ENCODE data around the gene CSMD2.

The CSMD2 gene

DNA sequence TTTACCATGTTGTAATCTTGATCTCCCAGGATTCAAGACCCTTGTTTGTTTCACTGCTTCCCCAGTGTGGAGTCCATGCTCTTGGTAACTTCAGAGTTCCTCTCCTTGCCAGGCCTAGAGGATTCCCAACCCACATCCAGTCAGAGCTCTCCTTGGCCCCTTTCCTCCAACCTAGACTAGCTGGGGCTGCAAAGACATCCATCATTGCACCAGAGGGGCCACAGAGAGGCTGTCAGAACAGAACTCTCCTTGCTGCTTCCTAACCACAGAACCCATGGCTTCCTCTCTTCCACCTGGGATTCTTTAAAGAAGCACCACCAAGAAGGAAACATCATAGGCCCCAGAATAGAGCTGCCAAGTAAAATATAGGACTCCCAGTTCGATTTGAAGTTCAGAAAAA lies 220.2 kb downstream of the CSMD2 start:
- DNase-seq (ENCODE audit: low spot score in 2 of 2) = no peak
- Mint-ChIP-seq H3K4me1 (no peaks in the 10 kb centered on the region), H3K27me3 (no peaks in the 10 kb centered on the region), H3K9me3 (no peaks in the 10 kb centered on the region), H3K4me3 (no peak overlapping the region), H3K27ac (no peak overlapping the region), H3K36me3 (no peaks in the 10 kb centered on the region)
- no peak for ATAC-seq (ENCODE audit: low read depth)

DNA sequence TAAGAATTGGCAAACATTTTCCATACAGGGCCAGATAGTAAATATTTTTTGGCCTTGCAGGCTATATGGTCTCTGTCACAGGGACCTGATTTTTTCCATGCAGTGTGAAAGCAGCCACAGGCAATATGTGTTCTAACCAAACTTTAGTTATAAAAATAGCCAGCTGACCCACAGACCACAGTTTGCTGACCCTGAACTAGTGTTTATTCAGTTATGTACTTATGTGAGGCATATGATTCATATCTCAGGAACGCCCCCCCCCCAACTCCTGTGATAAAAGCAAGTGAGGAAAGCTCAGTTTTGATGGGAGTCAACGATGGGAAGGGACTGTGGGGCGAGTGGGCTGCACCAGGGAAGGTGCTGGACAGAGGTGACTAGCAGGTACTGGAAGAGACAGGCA lies 221.1 kb downstream of the CSMD2 start:
- no peak for DNase-seq (ENCODE audit: low spot score in 2 of 2)
- H3K9me3 Mint-ChIP-seq = no peaks in the 10 kb centered on the region

GRCh38 chr1:33932871-33933270 lies 232.2 kb downstream of the CSMD2 start:
- no peak overlapping the region for H3K27ac Mint-ChIP-seq
- peaks cover 13% of the 10 kb centered on the region for H3K27me3 Mint-ChIP-seq
- H3K4me1 Mint-ChIP-seq = no peaks in the 10 kb centered on the region
- H3K4me3 Mint-ChIP-seq = no peak overlapping the region
- no peak for ATAC-seq (ENCODE audit: low read depth)
- no peaks in the 10 kb centered on the region for H3K36me3 Mint-ChIP-seq
- DNase-seq (ENCODE audit: low spot score in 2 of 2) = no peak
- peaks cover 3% of the 10 kb centered on the region for H3K9me3 Mint-ChIP-seq

More for the DNA sequence above, 221.1 kb downstream of the CSMD2 start:
- Mint-ChIP-seq H3K4me1 (no peaks in the 10 kb centered on the region), H3K4me3 (no peak overlapping the region), H3K27ac (no peak overlapping the region), H3K36me3 (no peaks in the 10 kb centered on the region), H3K27me3 (no peaks in the 10 kb centered on the region)
- no peak for ATAC-seq (ENCODE audit: low read depth)

- Mint-ChIP-seq H3K27me3 (peaks cover 13% of the 10 kb centered on the region), H3K27ac (no peak overlapping the region), H3K36me3 (no peaks in the 10 kb centered on the region), H3K4me1 (no peaks in the 10 kb centered on the region), H3K4me3 (no peak overlapping the region), H3K9me3 (no peaks in the 10 kb centered on the region)
- no peak for DNase-seq (ENCODE audit: low spot score in 2 of 2)
- no peak for ATAC-seq (ENCODE audit: low read depth)
Measured at GRCh38 chr1:33931111-33931475, 233.9 kb downstream of the CSMD2 start.

GRCh38 chr1:33930346-33931110 lies 234.5 kb downstream of the CSMD2 start:
- ATAC-seq (ENCODE audit: low read depth) (no peak), DNase-seq (ENCODE audit: low spot score in 2 of 2) (no peak)
- H3K9me3 Mint-ChIP-seq = peaks cover 3% of the 10 kb centered on the region
- H3K27me3 Mint-ChIP-seq = peaks cover 13% of the 10 kb centered on the region
- no peaks in the 10 kb centered on the region for H3K36me3 Mint-ChIP-seq
- H3K27ac Mint-ChIP-seq = no peak overlapping the region
- H3K4me1 Mint-ChIP-seq = no peaks in the 10 kb centered on the region
- H3K4me3 Mint-ChIP-seq = no peak overlapping the region

- no peak for ATAC-seq (ENCODE audit: low read depth)
- Mint-ChIP-seq H3K27ac (no peak overlapping the region), H3K27me3 (peaks cover 10% of the 10 kb centered on the region), H3K4me3 (no peak overlapping the region), H3K4me1 (no peaks in the 10 kb centered on the region), H3K36me3 (no peaks in the 10 kb centered on the region), H3K9me3 (peaks cover 6% of the 10 kb centered on the region)
- DNase-seq (ENCODE audit: low spot score in 2 of 2) = no peak
Measured at GRCh38 chr1:33928251-33928650, 236.8 kb downstream of the CSMD2 start.

DNA sequence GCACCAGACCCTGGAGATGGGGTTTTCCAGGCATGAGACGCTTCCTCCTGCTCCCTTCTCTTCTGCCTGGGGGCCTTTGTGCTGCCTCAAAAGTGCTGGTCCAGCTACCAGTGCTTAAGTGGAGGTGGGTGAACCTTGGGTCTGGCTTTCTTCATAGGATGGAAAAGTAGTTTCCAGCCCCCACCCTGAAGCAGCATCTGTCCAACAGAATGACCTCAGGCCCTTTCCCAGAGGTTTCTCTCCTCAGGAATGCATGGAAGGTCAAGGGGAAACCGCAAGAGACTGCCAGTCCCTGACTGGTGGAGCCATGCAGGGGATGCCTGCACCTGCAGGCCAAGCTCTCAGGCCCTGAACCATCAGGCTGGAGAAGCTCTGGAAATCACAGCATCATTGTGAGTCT lies 237.3 kb downstream of the CSMD2 start:
- Mint-ChIP-seq H3K36me3 (no peaks in the 10 kb centered on the region), H3K27me3 (peaks cover 8% of the 10 kb centered on the region), H3K9me3 (peaks cover 6% of the 10 kb centered on the region), H3K4me3 (no peak overlapping the region), H3K4me1 (no peaks in the 10 kb centered on the region), H3K27ac (no peak overlapping the region)
- DNase-seq (ENCODE audit: low spot score in 2 of 2) (no peak), ATAC-seq (ENCODE audit: low read depth) (no peak)

DNA sequence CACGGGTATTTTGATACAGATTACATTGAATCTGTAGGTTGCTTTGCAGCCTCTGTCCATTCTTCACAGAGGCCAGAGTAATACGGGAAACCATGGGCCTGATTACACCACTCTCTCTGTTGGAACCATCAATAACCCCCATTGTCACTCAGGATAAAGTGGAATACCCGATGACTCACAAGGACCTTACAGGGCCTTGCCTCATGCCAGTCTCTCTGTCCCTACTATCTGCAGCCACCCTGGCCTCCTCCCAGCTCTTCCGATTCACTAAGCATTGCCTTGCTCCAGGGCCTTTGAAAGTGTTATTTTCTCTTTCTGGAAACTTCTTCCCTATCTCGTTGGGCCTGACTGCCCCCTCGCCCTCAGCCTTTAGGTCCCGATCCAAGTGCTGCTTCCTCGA lies 239.4 kb downstream of the CSMD2 start:
- no peak overlapping the region for H3K27ac Mint-ChIP-seq
- H3K4me3 Mint-ChIP-seq = no peak overlapping the region
- peaks cover 2% of the 10 kb centered on the region for H3K27me3 Mint-ChIP-seq
- DNase-seq (ENCODE audit: low spot score in 2 of 2) = no peak
- ATAC-seq (ENCODE audit: low read depth) = no peak
- no peaks in the 10 kb centered on the region for H3K4me1 Mint-ChIP-seq
- H3K9me3 Mint-ChIP-seq = peaks cover 6% of the 10 kb centered on the region
- no peaks in the 10 kb centered on the region for H3K36me3 Mint-ChIP-seq

DNA sequence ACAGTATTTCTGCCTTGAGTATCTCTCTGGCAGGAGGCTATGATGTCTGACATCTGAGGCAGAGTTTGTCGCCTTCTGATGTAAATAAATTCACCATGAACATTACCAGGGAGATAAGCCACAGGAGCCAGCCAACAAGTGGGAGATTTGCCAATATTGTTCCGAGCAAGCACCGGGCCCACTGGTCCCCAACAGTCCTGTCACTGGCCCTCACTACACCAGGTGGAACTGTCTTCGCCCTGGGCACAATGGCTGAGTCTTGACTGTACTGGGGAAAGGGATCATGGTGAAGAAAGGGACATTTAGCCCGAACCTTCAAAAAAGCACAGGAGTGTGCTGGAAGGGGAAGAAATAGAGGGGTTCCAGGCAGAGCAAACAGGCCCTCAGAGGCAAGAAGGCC lies 243.7 kb downstream of the CSMD2 start:
- ATAC-seq (ENCODE audit: low read depth) = no peak
- Mint-ChIP-seq H3K4me1 (no peaks in the 10 kb centered on the region), H3K36me3 (no peaks in the 10 kb centered on the region), H3K4me3 (no peak overlapping the region), H3K9me3 (peaks cover 6% of the 10 kb centered on the region), H3K27ac (no peak overlapping the region), H3K27me3 (no peaks in the 10 kb centered on the region)
- DNase-seq (ENCODE audit: low spot score in 2 of 2) = no peak

DNA sequence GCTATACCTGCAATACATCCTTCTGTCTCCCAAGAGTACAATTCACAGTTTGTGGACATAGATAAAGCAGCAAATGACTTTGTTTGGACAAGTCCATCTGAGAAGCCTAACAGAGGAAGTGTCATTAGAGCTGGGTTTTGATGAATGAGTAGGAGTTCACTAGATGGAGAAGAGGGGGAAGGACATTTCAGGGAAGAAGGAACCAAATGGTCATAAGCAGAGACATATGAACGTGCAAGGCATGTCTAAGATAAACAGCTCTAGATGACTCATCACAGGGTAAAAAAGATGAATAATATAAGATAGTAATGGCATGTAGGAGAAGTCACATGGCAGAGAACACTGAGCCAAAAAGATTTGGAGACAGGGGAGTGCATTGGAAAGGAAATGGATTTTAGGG lies 246.7 kb downstream of the CSMD2 start:
- ATAC-seq (ENCODE audit: low read depth) = no peak
- H3K9me3 Mint-ChIP-seq = no peaks in the 10 kb centered on the region
- no peak for DNase-seq (ENCODE audit: low spot score in 2 of 2)
- H3K27ac Mint-ChIP-seq = no peak overlapping the region
- H3K36me3 Mint-ChIP-seq = no peaks in the 10 kb centered on the region
- H3K27me3 Mint-ChIP-seq = peaks cover 4% of the 10 kb centered on the region
- no peak overlapping the region for H3K4me3 Mint-ChIP-seq
- no peaks in the 10 kb centered on the region for H3K4me1 Mint-ChIP-seq

GRCh38 chr1:33916786-33917185 lies 248.2 kb downstream of the CSMD2 start:
- ATAC-seq (ENCODE audit: low read depth) = no peak
- no peaks in the 10 kb centered on the region for H3K4me1 Mint-ChIP-seq
- DNase-seq (ENCODE audit: low spot score in 2 of 2) = no peak
- peaks cover 4% of the 10 kb centered on the region for H3K27me3 Mint-ChIP-seq
- no peaks in the 10 kb centered on the region for H3K9me3 Mint-ChIP-seq
- H3K36me3 Mint-ChIP-seq = no peaks in the 10 kb centered on the region
- H3K27ac Mint-ChIP-seq = no peak overlapping the region
- no peak overlapping the region for H3K4me3 Mint-ChIP-seq

- Mint-ChIP-seq H3K9me3 (no peaks in the 10 kb centered on the region), H3K4me3 (no peak overlapping the region), H3K27ac (no peak overlapping the region), H3K27me3 (peaks cover 4% of the 10 kb centered on the region), H3K4me1 (no peaks in the 10 kb centered on the region), H3K36me3 (no peaks in the 10 kb centered on the region)
- DNase-seq (ENCODE audit: low spot score in 2 of 2) (no peak), ATAC-seq (ENCODE audit: low read depth) (no peak)
Measured at GRCh38 chr1:33914531-33914930, 250.5 kb downstream of the CSMD2 start.

DNA sequence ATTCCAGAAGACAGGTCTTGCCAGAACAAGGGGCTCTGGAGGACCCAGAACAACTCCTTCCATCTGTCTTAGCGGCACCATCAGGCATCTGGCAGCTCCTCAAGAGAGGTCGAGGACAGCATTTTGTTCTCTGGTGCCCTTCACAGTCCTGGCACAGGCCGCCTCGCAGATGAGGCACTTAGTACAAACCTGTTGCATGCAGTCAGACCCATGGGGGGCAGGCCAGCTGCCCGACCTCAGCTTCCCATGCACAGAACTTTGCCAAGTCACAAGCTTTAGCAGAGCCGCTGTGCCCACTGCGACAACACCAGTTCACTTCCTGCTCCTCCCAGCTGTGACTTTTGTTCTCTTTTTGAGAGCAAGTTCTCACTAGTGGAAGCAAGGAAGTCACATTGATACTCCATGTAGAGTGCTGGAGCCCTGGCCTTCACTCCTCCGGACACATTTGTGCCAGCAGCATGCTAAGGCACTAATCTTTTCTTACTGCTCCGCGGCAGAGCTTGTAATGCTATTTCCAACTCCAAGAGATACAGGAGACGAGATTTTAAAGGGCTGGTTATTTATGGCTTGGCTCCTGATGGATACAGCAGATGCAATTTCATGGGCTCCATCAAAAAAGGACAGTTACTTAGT lies 256.6 kb downstream of the CSMD2 start:
- no peak overlapping the region for H3K4me3 Mint-ChIP-seq
- H3K9me3 Mint-ChIP-seq = no peaks in the 10 kb centered on the region
- no peaks in the 10 kb centered on the region for H3K36me3 Mint-ChIP-seq

GRCh38 chr1:33906156-33906555 lies 258.9 kb downstream of the CSMD2 start:
- ATAC-seq (ENCODE audit: low read depth) = no peak
- no peaks in the 10 kb centered on the region for H3K4me1 Mint-ChIP-seq
- H3K27ac Mint-ChIP-seq = no peak overlapping the region
- H3K27me3 Mint-ChIP-seq = peaks cover 5% of the 10 kb centered on the region
- no peaks in the 10 kb centered on the region for H3K9me3 Mint-ChIP-seq
- no peaks in the 10 kb centered on the region for H3K36me3 Mint-ChIP-seq
- DNase-seq (ENCODE audit: low spot score in 2 of 2) = no peak
- H3K4me3 Mint-ChIP-seq = no peak overlapping the region

More for the DNA sequence above, 256.6 kb downstream of the CSMD2 start:
- DNase-seq (ENCODE audit: low spot score in 2 of 2) (no peak), ATAC-seq (ENCODE audit: low read depth) (no peak)
- Mint-ChIP-seq H3K27ac (no peak overlapping the region), H3K27me3 (peaks cover 5% of the 10 kb centered on the region), H3K4me1 (no peaks in the 10 kb centered on the region)

GRCh38 chr1:33905241-33905640 lies 259.8 kb downstream of the CSMD2 start:
- no peaks in the 10 kb centered on the region for H3K4me1 Mint-ChIP-seq
- H3K27ac Mint-ChIP-seq = no peak overlapping the region
- DNase-seq (ENCODE audit: low spot score in 2 of 2) = no peak
- no peaks in the 10 kb centered on the region for H3K36me3 Mint-ChIP-seq
- no peak for ATAC-seq (ENCODE audit: low read depth)
- H3K9me3 Mint-ChIP-seq = no peaks in the 10 kb centered on the region
- peaks cover 5% of the 10 kb centered on the region for H3K27me3 Mint-ChIP-seq
- H3K4me3 Mint-ChIP-seq = no peak overlapping the region

Measured in memory B cell (primary cell).